GOT3 (cell line): ENCODE data around the gene MB.

Experiments used
- DNase-seq: peaks from one replicate; lab custom pipeline; 2025; ENCODE audit warnings: mixed read lengths; lab: John Stamatoyannopoulos, UW

The MB gene

DNA sequence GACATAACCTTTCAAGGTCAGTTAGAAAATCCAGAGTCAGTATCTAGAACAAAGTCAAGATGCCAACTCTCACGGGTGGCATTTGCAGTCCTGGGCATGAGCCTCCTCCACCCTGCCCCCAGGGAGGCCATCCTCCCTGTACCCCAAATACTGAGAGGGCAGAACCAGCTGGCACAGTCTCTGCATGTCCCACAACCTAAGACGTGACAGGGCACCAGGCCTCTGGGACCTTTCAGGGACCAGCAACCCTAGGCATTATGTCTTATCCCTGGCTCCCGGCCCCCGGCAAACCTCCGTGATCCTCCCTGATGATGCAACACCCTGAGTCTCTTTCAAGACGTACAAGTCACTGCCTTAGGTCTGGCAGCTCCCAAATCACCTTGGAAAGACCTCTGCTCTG, 2.0 kb downstream of the MB start:
- no peak for DNase-seq

GRCh38 chr22:35614404-35614803, 2.7 kb downstream of the MB start:
- no peak for DNase-seq

- no peak for DNase-seq
Observed at GRCh38 chr22:35612903-35613302, 4.2 kb downstream of the MB start.

GRCh38 chr22:35611891-35612576, 5.1 kb downstream of the MB start:
- DNase-seq = no peak

- no peak for DNase-seq
Observed at GRCh38 chr22:35611200-35611890, 5.8 kb downstream of the MB start.

DNA sequence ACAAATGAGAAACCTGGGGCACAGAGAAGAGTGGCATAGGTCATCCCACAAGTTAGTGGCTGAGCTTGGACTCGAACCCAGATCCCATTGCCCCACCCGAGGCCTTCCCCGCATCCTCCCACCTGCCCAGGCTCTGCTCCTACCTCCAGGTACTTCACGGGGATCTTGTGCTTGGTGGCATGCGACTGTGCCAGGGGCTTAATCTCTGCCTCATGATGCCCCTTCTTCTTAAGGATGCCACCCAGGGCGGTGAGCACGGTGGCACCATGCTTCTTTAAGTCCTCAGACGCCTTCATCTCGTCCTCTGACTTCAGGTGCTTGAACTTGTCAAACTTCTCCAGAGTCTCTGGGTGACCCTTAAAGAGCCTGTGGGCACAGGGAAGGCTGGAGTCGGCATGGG, 6.4 kb downstream of the MB start:
- DNase-seq = no peak

DNA sequence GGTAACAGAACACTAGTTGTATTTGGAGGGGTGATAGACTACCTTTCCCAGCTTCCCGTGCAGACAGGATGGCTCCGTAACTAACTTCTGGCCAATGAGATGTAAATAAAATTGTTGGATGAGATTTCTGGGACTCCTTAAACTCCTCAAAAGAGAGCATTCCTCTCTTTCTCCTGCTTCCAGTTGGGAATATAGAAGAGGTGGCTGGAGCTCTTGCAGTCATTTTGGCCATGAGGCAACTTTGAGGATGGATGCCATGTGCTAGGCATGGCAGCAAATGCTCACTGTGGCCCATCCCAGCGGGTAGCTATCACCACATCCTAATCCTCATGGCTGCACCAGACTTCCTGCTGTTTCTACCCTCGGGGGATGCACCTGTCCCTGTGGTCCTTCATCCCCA, 7.4 kb downstream of the MB start:
- DNase-seq = no peak

GRCh38 chr22:35609261-35609660, 7.9 kb downstream of the MB start:
- no peak for DNase-seq

- no peak for DNase-seq
Observed at GRCh38 chr22:35608088-35608487, 9.0 kb downstream of the MB start.

DNA sequence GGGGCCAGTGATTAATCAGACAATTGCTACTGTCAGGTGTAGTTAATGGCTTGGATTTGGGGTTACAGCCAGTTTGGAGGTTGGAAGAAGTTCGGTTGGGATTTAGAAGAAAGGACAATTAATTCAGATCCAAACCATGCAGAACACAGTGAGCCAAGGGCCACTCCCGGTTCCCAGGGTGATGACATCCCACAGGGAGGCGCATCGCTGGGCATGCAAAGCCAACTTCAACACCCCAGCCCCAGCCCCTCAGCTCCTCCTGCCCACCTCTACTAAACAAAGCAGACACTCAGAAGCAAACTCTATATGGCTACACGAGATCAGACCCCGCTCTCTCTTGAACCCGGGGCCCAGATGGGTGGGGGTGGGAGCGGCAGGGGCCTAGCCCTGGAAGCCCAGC, 10.2 kb downstream of the MB start:
- DNase-seq = no peak

DNA sequence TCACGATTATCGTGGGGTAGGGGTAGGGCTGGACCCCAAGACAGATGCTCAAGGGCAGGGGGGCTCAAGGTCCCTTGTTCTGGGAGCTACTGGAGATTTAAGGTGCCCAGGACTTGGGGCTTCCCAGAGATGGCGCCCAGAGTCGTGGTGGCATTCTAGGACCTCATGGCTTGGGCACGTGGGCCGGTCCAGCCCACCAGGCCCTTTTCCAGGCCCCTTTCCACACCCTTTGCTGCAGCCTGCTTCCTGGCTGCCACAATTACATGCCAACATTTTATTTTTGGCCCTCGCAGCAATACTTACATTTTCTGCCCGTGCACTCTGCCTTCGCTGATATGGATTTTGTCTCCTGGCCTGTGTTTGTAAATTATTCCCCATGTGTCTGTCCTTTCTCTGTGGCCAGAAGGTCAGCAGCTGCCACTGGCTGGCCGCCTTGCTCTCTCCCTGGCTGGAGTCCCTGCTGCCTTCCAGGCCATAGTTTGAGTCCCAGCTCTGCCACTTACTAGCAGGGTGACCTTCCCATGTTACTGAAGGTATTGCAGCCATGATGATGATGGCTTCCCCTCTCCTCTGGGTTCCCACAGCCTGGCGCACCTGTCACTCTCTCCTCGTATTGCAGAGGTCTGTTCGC, 11.2 kb downstream of the MB start:
- DNase-seq = no peak

DNA sequence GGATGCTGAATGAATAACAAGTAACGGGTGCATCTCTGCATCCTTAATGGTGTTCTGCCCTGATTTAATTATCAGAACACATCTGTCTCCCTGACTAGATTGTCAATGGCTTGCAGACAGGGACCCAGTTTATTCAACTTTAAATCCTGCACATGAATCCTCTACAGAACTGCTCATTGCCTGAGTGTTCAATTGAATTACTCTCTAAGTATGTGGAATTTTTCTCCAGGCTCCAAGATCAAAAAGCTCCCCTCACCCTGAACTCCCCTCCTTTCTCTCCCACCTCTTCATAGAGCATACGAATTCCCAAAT, 11.8 kb downstream of the MB start:
- no peak for DNase-seq

DNA sequence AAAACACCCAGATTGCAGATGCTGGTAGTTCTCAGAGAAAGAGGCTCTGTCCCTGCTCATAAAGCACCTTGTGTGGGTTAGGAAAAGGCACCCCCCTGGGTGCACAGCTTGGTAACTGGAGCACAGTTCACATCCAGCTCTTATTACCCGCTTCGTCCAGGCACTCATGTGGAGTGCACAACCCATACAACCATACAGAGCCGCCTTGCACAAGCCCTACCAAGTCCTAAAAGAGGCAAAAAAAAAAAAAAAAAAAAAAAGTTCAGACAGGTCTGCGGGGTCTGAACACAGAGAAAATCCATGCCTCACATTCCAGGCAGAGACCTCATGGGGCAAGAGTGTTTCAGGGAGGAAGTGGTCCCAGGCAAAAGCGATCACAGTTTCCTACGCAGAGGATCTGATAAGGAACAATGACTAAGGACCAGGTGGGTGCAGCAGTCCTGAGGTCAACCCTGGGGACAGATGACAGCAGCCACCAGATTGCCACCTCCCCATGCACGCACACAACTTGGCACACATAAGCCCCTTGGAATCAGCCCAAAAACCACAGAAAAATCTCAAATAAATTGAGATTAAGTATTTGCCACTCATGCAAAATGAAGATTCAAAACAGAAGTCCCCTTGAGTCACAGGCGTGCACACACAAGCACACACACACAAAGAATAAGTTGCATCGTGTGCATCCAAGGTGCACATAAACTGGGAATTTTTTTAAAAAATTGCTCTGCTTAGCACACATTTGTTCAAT, 12.3 kb downstream of the MB start:
- DNase-seq = no peak

- DNase-seq = no peak
Observed at GRCh38 chr22:35601743-35602615, 15.2 kb downstream of the MB start.

- no peak for DNase-seq
Observed at GRCh38 chr22:35601013-35601580, 16.0 kb downstream of the MB start.

DNA sequence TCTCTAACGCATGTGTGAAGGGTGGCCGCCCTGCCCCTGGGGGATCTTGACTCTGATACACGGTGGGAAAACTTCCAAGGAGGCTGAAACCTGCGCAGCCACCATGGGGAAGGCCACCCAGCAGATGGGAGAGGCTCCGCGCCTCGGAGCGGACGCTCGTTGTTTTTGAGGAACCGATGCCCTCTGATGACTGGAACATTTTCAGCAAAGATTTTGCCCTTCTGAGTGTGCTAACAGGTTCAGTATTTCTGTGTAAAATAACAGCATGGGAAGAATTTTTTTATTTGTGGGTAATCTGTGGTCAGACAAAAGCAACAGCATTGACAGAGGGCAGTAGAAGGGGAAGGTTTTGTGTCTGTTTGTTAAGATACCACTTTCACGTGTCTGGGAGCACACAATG, 16.7 kb downstream of the MB start:
- DNase-seq = no peak

DNA sequence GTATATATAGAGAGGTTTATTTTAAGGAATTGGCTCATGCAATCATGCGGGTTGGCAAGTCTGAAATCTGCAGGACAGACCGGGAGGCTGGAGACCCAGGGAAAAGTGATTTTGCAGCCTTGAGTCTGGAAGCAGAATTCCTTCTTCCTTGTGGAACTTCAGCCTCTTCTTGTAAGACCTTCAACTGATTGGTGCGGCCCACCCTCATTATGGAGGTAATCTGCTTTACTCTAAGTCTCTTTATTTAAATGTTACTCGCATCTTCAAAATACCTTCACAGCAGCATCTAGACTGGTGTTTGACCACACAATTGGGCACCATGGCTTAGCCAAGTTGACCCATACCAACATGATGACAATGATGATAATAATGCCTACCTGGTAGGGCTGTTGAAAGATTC, 17.8 kb downstream of the MB start:
- no peak for DNase-seq

DNA sequence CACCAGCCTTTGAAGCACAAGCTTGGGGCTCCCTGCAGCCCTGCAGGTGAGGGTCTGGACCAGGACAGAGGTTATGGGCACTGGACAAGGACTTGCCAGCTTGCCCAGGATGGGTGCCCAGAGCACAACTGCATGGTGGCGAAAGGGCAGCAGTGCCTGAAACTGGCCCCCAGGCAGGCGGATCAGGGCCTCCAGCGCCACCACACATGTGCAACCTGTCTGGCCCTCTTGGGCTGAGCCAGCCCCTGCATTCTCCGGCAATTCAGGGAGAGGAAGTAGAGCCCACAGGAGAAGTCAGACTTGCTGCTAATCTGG, 18.8 kb downstream of the MB start:
- no peak for DNase-seq

- DNase-seq = no peak
Observed at GRCh38 chr22:35597692-35598395, 19.3 kb downstream of the MB start.

GRCh38 chr22:35596821-35597220, 20.3 kb downstream of the MB start:
- DNase-seq = no peak

DNA sequence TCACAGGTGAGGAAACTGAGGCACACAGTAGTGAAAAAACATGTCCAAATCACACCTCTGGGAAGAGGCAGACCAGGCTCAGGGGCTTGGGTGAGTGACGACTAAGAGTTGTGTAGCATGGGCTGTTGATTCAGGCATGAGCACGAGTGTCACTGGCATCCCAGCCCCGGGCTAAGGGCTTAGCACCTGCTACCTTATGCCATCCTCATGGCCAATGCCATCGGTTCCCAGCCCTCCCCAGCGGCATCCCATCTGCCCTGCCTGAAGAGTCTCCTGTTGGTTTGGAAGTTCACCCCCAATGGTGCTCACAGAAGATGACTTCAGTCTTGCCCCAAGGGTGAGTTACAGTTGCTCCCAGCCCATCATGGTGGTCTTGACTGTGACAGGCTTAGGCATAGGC, 22.4 kb downstream of the MB start:
- no peak for DNase-seq
